ENCODE data around the gene TACR3. TPM values are rescaled to one million over a fixed set of nuclear protein-coding genes. Genes with fewer than 3 reads are reported as not detected.

TACR3 gene
- polyA plus RNA-seq: 0.04 TPM in 1 of 2 replicates, not detected in the other
- not detected in 2 replicates for polyA minus RNA-seq

GRCh38 chr4:103719830-103720207 is at the start of gene TACR3:
TACR3 (minus strand) TSS chr4:103719985; CDS start chr4:103719675, 310 bp downstream.
- no peaks in the 10 kb centered on the region for H3K9me3 ChIP-seq (ENCODE audit: low read length)
- no peak within 1 kb of the TSS for H3K4me2 ChIP-seq (ENCODE audit: low read length)
- H3K27me3 ChIP-seq (ENCODE audit: insufficient read depth, low read depth, low read length): peaks cover 8% of the 10 kb centered on the region
- H2AFZ ChIP-seq (ENCODE audit: low read depth, low read length): no peak within 1 kb of the TSS
- H3F3A ChIP-seq (ENCODE audit: insufficient read depth, low read length, poor library complexity, severe bottlenecking): no peaks in the 10 kb centered on the region
- peak within 1 kb of the TSS; percentile 57 for H3K4me3 ChIP-seq (ENCODE audit: low read length)
- H3K27ac ChIP-seq (ENCODE audit: low read length): no peak within 1 kb of the TSS
- TF ChIP-seq REST (IDR thresholded peaks at IDR 0.05; ENCODE audit: borderline replicate concordance) (no peak), CTCF (IDR thresholded peaks at IDR 0.05; ENCODE audit: poor library complexity, severe bottlenecking) (no peak), SMC3 (conservative IDR thresholded peaks at IDR 0.05; ENCODE audit: poor library complexity) (no peak), TAF1 (IDR thresholded peaks at IDR 0.05; ENCODE audit: low read depth) (no peak), MXI1 (conservative IDR thresholded peaks at IDR 0.05; ENCODE audit: poor library complexity, severe bottlenecking) (no peak), EP300 (conservative IDR thresholded peaks at IDR 0.05; ENCODE audit: poor library complexity, severe bottlenecking) (no peak), RAD21 (conservative IDR thresholded peaks at IDR 0.05) (no peak), EZH2 (IDR thresholded peaks at IDR 0.05; ENCODE audit: borderline replicate concordance, insufficient read depth, low read length, poor library complexity, severe bottlenecking) (no peak), POLR2AphosphoS5 (IDR thresholded peaks at IDR 0.05) (no peak)
- no peaks in the 10 kb centered on the region for H4K20me1 ChIP-seq (ENCODE audit: insufficient read depth)
- no peaks in the 10 kb centered on the region for H3K79me2 ChIP-seq (replicated peaks; ENCODE audit: insufficient read depth, low read length)
- no peak within 1 kb of the TSS for H3K9ac ChIP-seq (ENCODE audit: low read length)
- H3K9me2 ChIP-seq (ENCODE audit: insufficient read depth, low read length): no peaks in the 10 kb centered on the region
- H3K36me3 ChIP-seq (ENCODE audit: insufficient read depth, low read length): no peaks in the 10 kb centered on the region

GRCh38 chr4:103757631-103758030 is 37.8 kb upstream of the TACR3 start:
- no peak overlapping the region for H3K4me2 ChIP-seq (ENCODE audit: low read length)
- H3K36me3 ChIP-seq (ENCODE audit: insufficient read depth, low read length): no peaks in the 10 kb centered on the region
- no peaks in the 10 kb centered on the region for H3K27me3 ChIP-seq (ENCODE audit: insufficient read depth, low read depth, low read length)
- no peaks in the 10 kb centered on the region for H3K79me2 ChIP-seq (replicated peaks; ENCODE audit: insufficient read depth, low read length)
- H3K27ac ChIP-seq (ENCODE audit: low read length): peak overlapping the region; percentile 38
- no peak overlapping the region for H3K4me3 ChIP-seq (ENCODE audit: low read length)
- H3K9ac ChIP-seq (ENCODE audit: low read length): no peak overlapping the region
- H4K20me1 ChIP-seq (ENCODE audit: insufficient read depth): no peaks in the 10 kb centered on the region
- H3K9me3 ChIP-seq (ENCODE audit: low read length): no peaks in the 10 kb centered on the region
- H3F3A ChIP-seq (ENCODE audit: insufficient read depth, low read length, poor library complexity, severe bottlenecking): no peaks in the 10 kb centered on the region
- no peaks in the 10 kb centered on the region for H3K9me2 ChIP-seq (ENCODE audit: insufficient read depth, low read length)
- H2AFZ ChIP-seq (ENCODE audit: low read depth, low read length): no peak overlapping the region
- TF ChIP-seq RAD21 (conservative IDR thresholded peaks at IDR 0.05) (no peak), SMC3 (conservative IDR thresholded peaks at IDR 0.05; ENCODE audit: poor library complexity) (no peak), TAF1 (IDR thresholded peaks at IDR 0.05; ENCODE audit: low read depth) (no peak), POLR2AphosphoS5 (IDR thresholded peaks at IDR 0.05) (no peak), EP300 (conservative IDR thresholded peaks at IDR 0.05; ENCODE audit: poor library complexity, severe bottlenecking) (no peak), CTCF (IDR thresholded peaks at IDR 0.05; ENCODE audit: poor library complexity, severe bottlenecking) (no peak), EZH2 (IDR thresholded peaks at IDR 0.05; ENCODE audit: borderline replicate concordance, insufficient read depth, low read length, poor library complexity, severe bottlenecking) (no peak), MXI1 (conservative IDR thresholded peaks at IDR 0.05; ENCODE audit: poor library complexity, severe bottlenecking) (no peak), REST (IDR thresholded peaks at IDR 0.05; ENCODE audit: borderline replicate concordance) (no peak)

Measured in neural cell (in vitro differentiated cells).